Heart left ventricle (tissue), 13 donors: ENCODE results near the gene NUAK2.

Experiments used
- CTCF ChIP-seq, 12 donors: fragments of 200-600 bp; sonication (generic) in 4 of 12; IDR thresholded peaks; one replicate each; pipeline versions ENCODE4 v1.5.0 to v1.8.0; 2018 to 2022; ENCODE audit warnings: antibody characterized with exemption in 12 of 12, mild to moderate bottlenecking in 5 of 12
- POLR2A ChIP-seq, 2 donors: fragments of 450-650 bp; IDR thresholded peaks; one replicate each; pipeline ENCODE4 v1.6.1; 2017; ENCODE audit warnings: antibody characterized with exemption in 2 of 2, mild to moderate bottlenecking in 2 of 2, moderate library complexity in 2 of 2
- donor health status: ischemic (EF 13 %, LVEDD 7.1; RV severe dilation, severe dysfunction).
- donor health status: DM: no; HTN: yes; CAD: no.
- donor health status: DM: no; HTN: no; CAD: no.
- donor health status: ischemic (EF 25% LVEDD 6.9; RV normal size, moderate dysfunction).
- donor health status: ischemic (EF 25% LVEDD 5.7; RV mildly dilated, moderate dysfunction).
- donor health status: ischemic (EF 35%, LVEDD 5.7; RV mildly dilated, moderate dysfunction).
- donor health status: nonischemic (EF 11% LVEDD 7.7; RV severe dilation, severe dysfunction).
- donor health status: DM: yes; HTN: yes; CAD: no.
- donor health status: PGD.
- donor health status: ischemic (EF 29% LVEDD 5.4; RV normal size, mild dysfunction).
- donor health status: nonischemic (EF 23%, LVEDD 6.1; RV moderate dilation, normal function).

DNA sequence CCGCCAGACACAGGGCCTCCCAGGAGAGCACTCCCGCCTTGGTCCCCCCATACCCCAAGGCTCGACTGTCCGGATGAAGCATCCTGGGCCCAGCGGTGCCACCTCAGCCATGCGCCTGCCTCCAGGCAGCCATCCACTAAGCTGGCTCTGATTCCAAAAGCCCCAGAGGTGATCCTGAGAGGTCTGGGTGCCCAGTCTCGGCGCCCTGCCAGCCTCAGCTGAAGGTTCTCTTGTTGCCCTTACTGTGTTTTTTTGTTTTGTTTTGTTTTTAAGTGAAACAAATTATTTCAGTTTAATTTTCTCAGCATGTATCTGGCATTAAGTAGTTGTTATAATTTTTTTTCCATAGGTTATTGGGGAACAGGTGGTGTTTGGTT, 44.9 kb downstream of the NUAK2 start:
- TF ChIP-seq CTCF (IDR thresholded peaks at IDR 0.05) (no peak), POLR2A (IDR thresholded peaks at IDR 0.05) (no peak)
